DOHH2 (cell line): ENCODE data around the gene DCXR.

Experiments
- H3F3A ChIP-seq: fragments of 200-600 bp; sonication (generic), shearing (Covaris generic); 2 replicates; pipeline ENCODE4 v1.6.0; 2016; ENCODE audit warnings: antibody characterized with exemption, mild to moderate bottlenecking; ENCODE audit not compliant: control insufficient read depth, insufficient read depth
- H3K27ac ChIP-seq: fragments of 200-600 bp; sonication (generic); 2 replicates; pipeline ENCODE4 v1.5.1; 2014; ENCODE audit warnings: low read depth, mild to moderate bottlenecking, low read length, moderate library complexity
- H3K27me3 ChIP-seq: fragments of 200-600 bp; sonication (generic); 2 replicates; pipeline ENCODE4 v1.6.1; 2014; ENCODE audit warnings: mild to moderate bottlenecking, low read length, mixed read lengths; ENCODE audit not compliant: control insufficient read depth
- H3K36me3 ChIP-seq: fragments of 200-600 bp; sonication (generic); 2 replicates; pipeline ENCODE4 v1.6.1; 2014; ENCODE audit warnings: mild to moderate bottlenecking, low read length, moderate library complexity, mixed read lengths; ENCODE audit not compliant: control insufficient read depth
- H3K4me1 ChIP-seq: fragments of 200-600 bp; sonication (generic); 2 replicates; pipeline ENCODE4 v1.6.1; 2014; ENCODE audit warnings: mild to moderate bottlenecking, low read length, mixed read lengths; ENCODE audit not compliant: control insufficient read depth
- H3K4me2 ChIP-seq: fragments of 200-600 bp; sonication (generic); 2 replicates; pipeline ENCODE4 v1.6.0; 2014; ENCODE audit warnings: mild to moderate bottlenecking, low read length, moderate library complexity
- H3K4me3 ChIP-seq: fragments of 200-600 bp; sonication (generic); 2 replicates; pipeline ENCODE4 v1.5.1; 2014; ENCODE audit warnings: mild to moderate bottlenecking, low read length, mixed read lengths
- H3K79me2 ChIP-seq: fragments of 200-600 bp; sonication (generic); 2 replicates; pipeline ENCODE4 v1.6.1; 2014; ENCODE audit warnings: mild to moderate bottlenecking, low read length, mixed read lengths; ENCODE audit not compliant: control insufficient read depth
- H3K9me2 ChIP-seq: fragments of 200-600 bp; sonication (generic); replicated peaks from 2 replicates; pipeline ENCODE4 v1.6.1; 2014; ENCODE audit warnings: mild to moderate bottlenecking, low read length, mixed read lengths; ENCODE audit not compliant: control insufficient read depth
- H3K9me3 ChIP-seq: fragments of 200-600 bp; sonication (generic); 2 replicates; pipeline ENCODE4 v1.6.1; 2014; ENCODE audit warnings: antibody characterized with exemption, low read length, mixed read lengths; ENCODE audit not compliant: control insufficient read depth, insufficient read depth
- H4K20me1 ChIP-seq: fragments of 200-600 bp; sonication (generic); 2 replicates; pipeline ENCODE4 v1.6.0; 2014; ENCODE audit warnings: low read depth, mild to moderate bottlenecking, antibody characterized with exemption, low read length, moderate library complexity; ENCODE audit not compliant: control insufficient read depth, insufficient read depth
- EZH2phosphoT487 ChIP-seq: fragments of 200-600 bp; sonication (generic); IDR thresholded peaks from 2 replicates; pipeline ENCODE4 v1.6.1; 2017; ENCODE audit warnings: borderline replicate concordance, mild to moderate bottlenecking, antibody characterized with exemption, low read length, moderate library complexity, mixed read lengths
- TF ChIP-seq, protein P1 (sequence below): fragments of 200-600 bp; sonication (generic); IDR thresholded peaks from one replicate; pipeline ENCODE4 v1.5.1; 2014; ENCODE audit warnings: antibody characterized with exemption, mild to moderate bottlenecking, low read depth, low read length; ENCODE audit not compliant: poor library complexity, severe bottlenecking

The DCXR gene

DNA sequence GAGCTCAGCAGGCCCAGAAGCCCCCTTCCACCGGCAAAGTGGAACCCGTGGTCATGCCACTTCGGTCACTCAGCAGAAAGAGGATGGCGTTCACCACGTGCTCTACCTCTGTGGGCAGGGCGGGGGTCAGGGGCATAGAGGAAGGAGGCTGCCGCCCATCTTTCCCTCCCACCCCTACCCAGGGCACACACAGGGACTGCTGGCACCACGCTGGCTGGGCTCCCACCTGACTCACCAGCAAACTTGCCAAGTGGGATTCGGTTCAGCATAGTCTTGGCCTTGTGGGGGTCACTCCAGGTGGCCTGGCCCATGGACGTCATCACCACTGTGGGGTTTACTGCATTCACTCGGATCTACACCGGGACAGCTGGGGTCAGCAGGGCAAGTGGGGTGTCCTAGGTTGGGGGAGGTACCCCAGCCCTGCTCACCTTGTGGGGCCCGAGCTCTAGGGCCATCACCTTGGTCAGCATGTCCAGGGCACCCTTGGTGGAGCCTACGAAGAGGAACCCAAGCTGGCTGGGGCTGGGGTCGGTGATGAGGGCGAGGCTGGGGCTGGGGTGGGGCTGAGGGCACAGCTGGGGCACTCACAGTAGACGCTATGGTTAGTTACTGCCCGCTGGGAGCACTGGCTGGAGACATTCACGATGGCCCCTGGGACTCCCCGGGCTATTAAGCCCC lies 1.4 kb downstream of the DCXR start:
- Histone ChIP-seq H3K36me3 (peaks cover 21% of the 10 kb centered on the region), H3K4me1 (peaks cover 30% of the 10 kb centered on the region), H3K9me3 (no peaks in the 10 kb centered on the region), H3K27me3 (no peaks in the 10 kb centered on the region), H3K4me2 (peak overlapping the region; percentile 99), H3K27ac (no peak overlapping the region), H3K4me3 (peak overlapping the region; percentile 96), H3K79me2 (peaks cover 12% of the 10 kb centered on the region), H4K20me1 (peaks cover 5% of the 10 kb centered on the region), H3F3A (peaks cover 9% of the 10 kb centered on the region), H3K9me2 (no peaks in the 10 kb centered on the region)
- no peak for TF ChIP-seq EZH2phosphoT487
- TF ChIP-seq, protein P1, sequence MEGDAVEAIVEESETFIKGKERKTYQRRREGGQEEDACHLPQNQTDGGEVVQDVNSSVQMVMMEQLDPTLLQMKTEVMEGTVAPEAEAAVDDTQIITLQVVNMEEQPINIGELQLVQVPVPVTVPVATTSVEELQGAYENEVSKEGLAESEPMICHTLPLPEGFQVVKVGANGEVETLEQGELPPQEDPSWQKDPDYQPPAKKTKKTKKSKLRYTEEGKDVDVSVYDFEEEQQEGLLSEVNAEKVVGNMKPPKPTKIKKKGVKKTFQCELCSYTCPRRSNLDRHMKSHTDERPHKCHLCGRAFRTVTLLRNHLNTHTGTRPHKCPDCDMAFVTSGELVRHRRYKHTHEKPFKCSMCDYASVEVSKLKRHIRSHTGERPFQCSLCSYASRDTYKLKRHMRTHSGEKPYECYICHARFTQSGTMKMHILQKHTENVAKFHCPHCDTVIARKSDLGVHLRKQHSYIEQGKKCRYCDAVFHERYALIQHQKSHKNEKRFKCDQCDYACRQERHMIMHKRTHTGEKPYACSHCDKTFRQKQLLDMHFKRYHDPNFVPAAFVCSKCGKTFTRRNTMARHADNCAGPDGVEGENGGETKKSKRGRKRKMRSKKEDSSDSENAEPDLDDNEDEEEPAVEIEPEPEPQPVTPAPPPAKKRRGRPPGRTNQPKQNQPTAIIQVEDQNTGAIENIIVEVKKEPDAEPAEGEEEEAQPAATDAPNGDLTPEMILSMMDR, result no peak

DNA sequence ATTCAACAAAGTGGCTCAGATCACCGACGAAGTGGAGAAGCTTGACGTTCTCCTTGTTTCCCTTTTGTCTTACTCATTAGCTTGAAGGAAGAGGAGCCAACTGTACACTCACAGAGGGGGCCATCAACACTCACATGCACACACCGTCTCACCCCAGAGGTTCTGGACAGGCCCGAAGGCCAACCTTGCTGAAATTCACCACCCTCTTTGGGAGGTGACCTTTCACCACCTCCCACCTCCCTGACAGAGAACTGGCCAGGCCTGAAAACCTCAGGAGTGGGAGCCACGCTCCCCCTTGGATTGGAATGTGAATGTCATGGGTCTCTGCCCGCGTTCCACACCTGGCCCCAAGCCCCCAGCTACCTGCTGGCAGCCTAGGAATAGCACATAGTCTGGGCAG lies 2.0 kb downstream of the DCXR start:
- Histone ChIP-seq H3K9me2 (no peaks in the 10 kb centered on the region), H3K36me3 (peaks cover 21% of the 10 kb centered on the region), H4K20me1 (peaks cover 5% of the 10 kb centered on the region), H3K4me3 (no peak overlapping the region), H3K9me3 (no peaks in the 10 kb centered on the region), H3K27ac (no peak overlapping the region), H3K4me2 (peak overlapping the region; percentile 99; the same call in 1 of the 2 replicates), H3K4me1 (peaks cover 35% of the 10 kb centered on the region), H3K79me2 (peaks cover 12% of the 10 kb centered on the region), H3F3A (peaks cover 9% of the 10 kb centered on the region), H3K27me3 (no peaks in the 10 kb centered on the region)
- TF ChIP-seq, protein P1, result no peak

DNA sequence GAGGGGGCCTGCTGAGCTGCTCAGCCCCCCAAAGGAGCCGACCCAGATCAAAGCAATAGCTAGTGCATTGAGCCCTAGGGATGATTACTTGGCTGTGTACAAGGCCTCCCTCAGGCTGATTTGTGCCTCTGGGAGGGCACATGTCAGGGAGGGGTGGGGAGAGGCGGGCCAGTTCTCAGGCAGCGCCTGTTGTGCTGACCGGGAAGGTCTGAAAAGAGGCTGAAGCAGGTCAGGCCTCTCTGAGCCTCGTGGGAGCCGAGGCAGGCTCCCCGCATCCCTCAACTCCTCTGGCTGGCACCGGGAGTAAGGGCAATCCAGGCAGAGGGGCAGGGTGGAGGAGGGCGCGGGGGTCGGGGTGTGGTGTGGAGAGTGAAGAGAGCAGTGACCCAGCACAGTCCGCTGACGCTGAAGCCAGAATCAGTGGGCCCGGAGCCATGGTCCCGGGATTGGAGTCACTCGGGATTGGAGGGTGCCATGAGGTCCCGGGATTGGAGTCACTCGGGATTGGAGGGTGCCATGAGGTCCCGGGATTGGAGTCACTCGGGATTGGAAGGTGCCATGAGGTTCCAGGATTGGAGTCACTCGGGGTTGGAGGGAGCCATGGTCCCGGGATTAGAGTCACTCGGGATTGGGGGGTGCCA lies 3.0 kb downstream of the DCXR start:
- Histone ChIP-seq H3K4me3 (no peak overlapping the region), H3K9me3 (no peaks in the 10 kb centered on the region), H3K27me3 (no peaks in the 10 kb centered on the region), H3K4me1 (peaks cover 39% of the 10 kb centered on the region), H3K27ac (no peak overlapping the region), H3F3A (peaks cover 9% of the 10 kb centered on the region), H4K20me1 (peaks cover 5% of the 10 kb centered on the region), H3K4me2 (no peak overlapping the region), H3K36me3 (peaks cover 21% of the 10 kb centered on the region), H3K9me2 (no peaks in the 10 kb centered on the region), H3K79me2 (peaks cover 12% of the 10 kb centered on the region)
- TF ChIP-seq, protein P1, result no peak
- no peak for TF ChIP-seq EZH2phosphoT487
